NT2/D1 (cell line): ENCODE measurements around the gene TBC1D2B.

Experiments
- SUZ12 ChIP-seq: IDR thresholded peaks from 2 replicates; pipeline ENCODE4 v1.6.1; 2011; ENCODE audit not compliant: insufficient read length, insufficient read depth; ENCODE audit errors: extremely low read depth
- YY1 ChIP-seq: IDR thresholded peaks from 2 replicates; pipeline ENCODE4 v1.6.1; 2011; ENCODE audit not compliant: insufficient read length, insufficient read depth
- ZNF274 ChIP-seq: IDR thresholded peaks from 2 replicates; pipeline ENCODE4 v1.6.1; 2011; ENCODE audit warnings: mild to moderate bottlenecking, low read depth, low read length

GRCh38 chr15:78097667-78098066 lies 20.2 kb upstream of the TBC1D2B start:
- TF ChIP-seq ZNF274 (no peak), YY1 (no peak), SUZ12 (no peak)
